ENCODE measurements around the gene SH3GL3. TPM values are rescaled to one million over a fixed set of nuclear protein-coding genes. Genes with fewer than 3 reads are reported as not detected.

SH3GL3 gene
- total and polyA plus RNA-seq, 2 of the 4 experiments (the other 2 are of a cell fraction): not detected

- Histone ChIP-seq H3K27ac (ENCODE audit: insufficient read depth, low read length) (no peak overlapping the region), H3K79me1 (ENCODE audit: low read depth in 1 of 2, low read length in 2 of 2) (no peaks in the 10 kb centered on the region), H4K5ac (ENCODE audit: low read depth, low read length) (no peak overlapping the region), H3K36me3 (ENCODE audit: control insufficient read depth, insufficient read depth, low read length) (no peaks in the 10 kb centered on the region), H2AK9ac (replicated peaks; ENCODE audit: low read depth, low read length, poor library complexity) (no peak overlapping the region), H3K9me3 (ENCODE audit: control insufficient read depth, insufficient read depth, low read length) (no peaks in the 10 kb centered on the region), H2BK15ac (ENCODE audit: low read depth, low read length) (no peak overlapping the region), H4K20me1 (ENCODE audit: insufficient read depth, low read length) (no peaks in the 10 kb centered on the region), H4K91ac (ENCODE audit: insufficient read depth, low read depth, low read length) (no peak overlapping the region), H3K9me1 (ENCODE audit: insufficient read depth, low read length) (no peaks in the 10 kb centered on the region), H2BK20ac (ENCODE audit: low read depth, low read length) (no peak overlapping the region), H3K56ac (ENCODE audit: extremely low read depth, insufficient read depth, low read length) (no peak overlapping the region), H3K4me2 (ENCODE audit: low read depth, low read length) (no peak overlapping the region), H2AK5ac (ENCODE audit: low read depth, low read length) (no peak overlapping the region), H2BK120ac (ENCODE audit: low read depth, low read length) (no peak overlapping the region), H3K18ac (ENCODE audit: low read depth, low read length) (no peak overlapping the region), H3K14ac (replicated peaks; ENCODE audit: low read depth, low read length) (no peak overlapping the region), H3K4me1 (ENCODE audit: control insufficient read depth, insufficient read depth, low read length) (no peaks in the 10 kb centered on the region), H3K27me3 (ENCODE audit: control insufficient read depth, insufficient read depth, low read length) (no peaks in the 10 kb centered on the region), H3K4me3 (ENCODE audit: insufficient read depth, low read depth, low read length) (no peak overlapping the region), H2BK5ac (ENCODE audit: low read depth, low read length, poor library complexity, severe bottlenecking) (no peak overlapping the region), H3K9ac (ENCODE audit: low read depth, low read length) (no peak overlapping the region), H2AFZ (replicated peaks; ENCODE audit: low read length, poor library complexity) (no peak overlapping the region), H3K4ac (ENCODE audit: low read depth, low read length) (no peak overlapping the region), H3K23ac (ENCODE audit: low read depth, low read length) (no peak overlapping the region), H4K8ac (ENCODE audit: low read depth in 2 of 2, low read length in 2 of 2) (no peak overlapping the region)
- no peak for DNase-seq
- ChIA-PET POLR2A (ENCODE audit: unreplicated experiment) (no interaction called here), CTCF (interaction anchor here (0.7 kb wide), 1 partner anchor 276 kb away, joined by 4 read pairs; no protein-coding TSS in a partner anchor)
- in situ Hi-C loops (cut with MboI; ENCODE audit: low sequenced_read_pairs) (no loop called here), intact Hi-C loops (cut with micrococcal nuclease) (no loop called here), dilution Hi-C loops (cut with HindIII; ENCODE audit: low sequenced_read_pairs, unreplicated experiment) (no loop called here)
- ATAC-seq (ENCODE audit: low read depth): no peak
- no peak for TF ChIP-seq MXI1 (IDR thresholded peaks at IDR 0.05; ENCODE audit: borderline replicate concordance, low read depth, low read length)
- no peak for TF ChIP-seq CEBPB (IDR thresholded peaks at IDR 0.05; ENCODE audit: low read depth, low read length)
- no peak for TF ChIP-seq BHLHE40 (IDR thresholded peaks at IDR 0.05; ENCODE audit: low read depth, low read length)
- TF ChIP-seq SMC3 (IDR thresholded peaks at IDR 0.05; ENCODE audit: low read depth, low read length): no peak
- no peak for TF ChIP-seq POLR2A (IDR thresholded peaks at IDR 0.05; ENCODE audit: low read depth, low read length)
- TF ChIP-seq NFE2L2 (IDR thresholded peaks at IDR 0.05; ENCODE audit: low read depth, low read length): no peak
- TF ChIP-seq RCOR1 (IDR thresholded peaks at IDR 0.05; ENCODE audit: insufficient replicate concordance, low read length): no peak
- TF ChIP-seq MAFK (IDR thresholded peaks at IDR 0.05; ENCODE audit: low read depth, low read length): no peak
- no peak for TF ChIP-seq FOS (IDR thresholded peaks at IDR 0.05; ENCODE audit: low read depth, low read length)
- TF ChIP-seq RAD21 (IDR thresholded peaks at IDR 0.05; ENCODE audit: low read length): no peak
- no peak for TF ChIP-seq USF2 (IDR thresholded peaks at IDR 0.05; ENCODE audit: low read depth, low read length)
- TF ChIP-seq MAZ (IDR thresholded peaks at IDR 0.05; ENCODE audit: borderline replicate concordance, low read depth, low read length): no peak
- no peak for TF ChIP-seq ELK1 (IDR thresholded peaks at IDR 0.05; ENCODE audit: borderline replicate concordance, low read depth, low read length)
- no peak for TF ChIP-seq RFX5 (IDR thresholded peaks at IDR 0.05; ENCODE audit: low read depth, low read length)
- TF ChIP-seq CTCF (conservative IDR thresholded peaks at IDR 0.05; ENCODE audit: low read depth, low read length): no peak
- TF ChIP-seq CHD1 (IDR thresholded peaks at IDR 0.05; ENCODE audit: low read depth, low read length): no peak
- BruUV-seq (replicated peaks): no TSS peak
- no CpG with 5 or more reads among the region's 4 CpGs for WGBS, 2 experiments (ENCODE audit: extremely low coverage in 2 of 2, insufficient read length in 1 of 2)
Observed at GRCh38 chr15:83472797-83473196, 25.7 kb downstream of the SH3GL3 start.
